Measurements from ENCODE around the gene SMARCE1. TPM values are rescaled to one million over a fixed set of nuclear protein-coding genes. Genes with fewer than 3 reads are reported as not detected.

The SMARCE1 gene
- polyA plus RNA-seq, 1 donor from 2014 or later = 248 TPM

DNA sequence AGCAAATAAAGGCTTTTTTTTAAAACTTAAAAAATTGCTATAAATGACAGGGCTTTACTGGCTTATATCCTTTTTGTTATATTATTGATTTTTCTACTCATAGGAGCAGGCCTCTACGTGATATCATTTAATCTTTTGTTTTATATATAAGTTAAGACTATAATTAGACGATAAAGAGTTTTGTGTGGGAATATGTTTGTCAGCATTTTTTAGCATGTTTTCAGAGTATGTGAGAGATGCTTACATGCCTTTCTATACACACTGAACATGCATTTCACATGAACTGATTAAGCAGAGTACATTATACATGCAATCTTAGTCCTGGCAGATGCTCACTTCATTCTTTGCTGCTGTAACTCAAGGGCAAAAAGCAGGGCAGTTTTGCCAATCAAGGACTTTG is 25.0 kb upstream of the SMARCE1 start:
- no peaks in the 10 kb centered on the region for H4K20me1 ChIP-seq (ENCODE audit: insufficient read depth)
- TF ChIP-seq TAF1 (IDR thresholded peaks at IDR 0.05; ENCODE audit: low read depth) (no peak), EZH2 (IDR thresholded peaks at IDR 0.05; ENCODE audit: borderline replicate concordance, insufficient read depth, low read length, poor library complexity, severe bottlenecking) (no peak), MXI1 (conservative IDR thresholded peaks at IDR 0.05; ENCODE audit: poor library complexity, severe bottlenecking) (no peak), RAD21 (conservative IDR thresholded peaks at IDR 0.05) (no peak), SMC3 (conservative IDR thresholded peaks at IDR 0.05; ENCODE audit: poor library complexity) (no peak), POLR2AphosphoS5 (IDR thresholded peaks at IDR 0.05) (no peak), EP300 (conservative IDR thresholded peaks at IDR 0.05; ENCODE audit: poor library complexity, severe bottlenecking) (no peak)
- TF ChIP-seq, protein P1, sequence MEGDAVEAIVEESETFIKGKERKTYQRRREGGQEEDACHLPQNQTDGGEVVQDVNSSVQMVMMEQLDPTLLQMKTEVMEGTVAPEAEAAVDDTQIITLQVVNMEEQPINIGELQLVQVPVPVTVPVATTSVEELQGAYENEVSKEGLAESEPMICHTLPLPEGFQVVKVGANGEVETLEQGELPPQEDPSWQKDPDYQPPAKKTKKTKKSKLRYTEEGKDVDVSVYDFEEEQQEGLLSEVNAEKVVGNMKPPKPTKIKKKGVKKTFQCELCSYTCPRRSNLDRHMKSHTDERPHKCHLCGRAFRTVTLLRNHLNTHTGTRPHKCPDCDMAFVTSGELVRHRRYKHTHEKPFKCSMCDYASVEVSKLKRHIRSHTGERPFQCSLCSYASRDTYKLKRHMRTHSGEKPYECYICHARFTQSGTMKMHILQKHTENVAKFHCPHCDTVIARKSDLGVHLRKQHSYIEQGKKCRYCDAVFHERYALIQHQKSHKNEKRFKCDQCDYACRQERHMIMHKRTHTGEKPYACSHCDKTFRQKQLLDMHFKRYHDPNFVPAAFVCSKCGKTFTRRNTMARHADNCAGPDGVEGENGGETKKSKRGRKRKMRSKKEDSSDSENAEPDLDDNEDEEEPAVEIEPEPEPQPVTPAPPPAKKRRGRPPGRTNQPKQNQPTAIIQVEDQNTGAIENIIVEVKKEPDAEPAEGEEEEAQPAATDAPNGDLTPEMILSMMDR (IDR thresholded peaks at IDR 0.05; ENCODE audit: poor library complexity, severe bottlenecking) = no peak
- TF ChIP-seq, protein P2, sequence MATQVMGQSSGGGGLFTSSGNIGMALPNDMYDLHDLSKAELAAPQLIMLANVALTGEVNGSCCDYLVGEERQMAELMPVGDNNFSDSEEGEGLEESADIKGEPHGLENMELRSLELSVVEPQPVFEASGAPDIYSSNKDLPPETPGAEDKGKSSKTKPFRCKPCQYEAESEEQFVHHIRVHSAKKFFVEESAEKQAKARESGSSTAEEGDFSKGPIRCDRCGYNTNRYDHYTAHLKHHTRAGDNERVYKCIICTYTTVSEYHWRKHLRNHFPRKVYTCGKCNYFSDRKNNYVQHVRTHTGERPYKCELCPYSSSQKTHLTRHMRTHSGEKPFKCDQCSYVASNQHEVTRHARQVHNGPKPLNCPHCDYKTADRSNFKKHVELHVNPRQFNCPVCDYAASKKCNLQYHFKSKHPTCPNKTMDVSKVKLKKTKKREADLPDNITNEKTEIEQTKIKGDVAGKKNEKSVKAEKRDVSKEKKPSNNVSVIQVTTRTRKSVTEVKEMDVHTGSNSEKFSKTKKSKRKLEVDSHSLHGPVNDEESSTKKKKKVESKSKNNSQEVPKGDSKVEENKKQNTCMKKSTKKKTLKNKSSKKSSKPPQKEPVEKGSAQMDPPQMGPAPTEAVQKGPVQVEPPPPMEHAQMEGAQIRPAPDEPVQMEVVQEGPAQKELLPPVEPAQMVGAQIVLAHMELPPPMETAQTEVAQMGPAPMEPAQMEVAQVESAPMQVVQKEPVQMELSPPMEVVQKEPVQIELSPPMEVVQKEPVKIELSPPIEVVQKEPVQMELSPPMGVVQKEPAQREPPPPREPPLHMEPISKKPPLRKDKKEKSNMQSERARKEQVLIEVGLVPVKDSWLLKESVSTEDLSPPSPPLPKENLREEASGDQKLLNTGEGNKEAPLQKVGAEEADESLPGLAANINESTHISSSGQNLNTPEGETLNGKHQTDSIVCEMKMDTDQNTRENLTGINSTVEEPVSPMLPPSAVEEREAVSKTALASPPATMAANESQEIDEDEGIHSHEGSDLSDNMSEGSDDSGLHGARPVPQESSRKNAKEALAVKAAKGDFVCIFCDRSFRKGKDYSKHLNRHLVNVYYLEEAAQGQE (IDR thresholded peaks at IDR 0.05; ENCODE audit: borderline replicate concordance) = no peak
- H3K9me2 ChIP-seq (ENCODE audit: insufficient read depth, low read length) = no peaks in the 10 kb centered on the region
- no peaks in the 10 kb centered on the region for H3K79me2 ChIP-seq (replicated peaks; ENCODE audit: insufficient read depth, low read length)
- H3K9me3 ChIP-seq (ENCODE audit: low read length) = no peaks in the 10 kb centered on the region
- no peaks in the 10 kb centered on the region for H3K36me3 ChIP-seq (ENCODE audit: insufficient read depth, low read length)
- no peaks in the 10 kb centered on the region for H3K27me3 ChIP-seq (ENCODE audit: insufficient read depth, low read depth, low read length)
- no peak overlapping the region for H3K4me3 ChIP-seq (ENCODE audit: low read length)
- H3K9ac ChIP-seq (ENCODE audit: low read length) = no peak overlapping the region
- no peak overlapping the region for H3K27ac ChIP-seq (ENCODE audit: low read length)
- H3F3A ChIP-seq (ENCODE audit: insufficient read depth, low read length, poor library complexity, severe bottlenecking) = no peaks in the 10 kb centered on the region
- no peak overlapping the region for H2AFZ ChIP-seq (ENCODE audit: low read depth, low read length)
- H3K4me2 ChIP-seq (ENCODE audit: low read length) = no peak overlapping the region

GRCh38 chr17:40671282-40671681 is 23.7 kb upstream of the SMARCE1 start:
- Histone ChIP-seq H3K27me3 (ENCODE audit: insufficient read depth, low read depth, low read length) (no peaks in the 10 kb centered on the region), H3K9me2 (ENCODE audit: insufficient read depth, low read length) (no peaks in the 10 kb centered on the region), H3K4me2 (ENCODE audit: low read length) (no peak overlapping the region), H3K4me3 (ENCODE audit: low read length) (no peak overlapping the region), H4K20me1 (ENCODE audit: insufficient read depth) (no peaks in the 10 kb centered on the region), H3F3A (ENCODE audit: insufficient read depth, low read length, poor library complexity, severe bottlenecking) (no peaks in the 10 kb centered on the region), H3K36me3 (ENCODE audit: insufficient read depth, low read length) (no peaks in the 10 kb centered on the region), H3K27ac (ENCODE audit: low read length) (no peak overlapping the region), H2AFZ (ENCODE audit: low read depth, low read length) (no peak overlapping the region), H3K79me2 (replicated peaks; ENCODE audit: insufficient read depth, low read length) (no peaks in the 10 kb centered on the region), H3K9ac (ENCODE audit: low read length) (no peak overlapping the region), H3K9me3 (ENCODE audit: low read length) (no peaks in the 10 kb centered on the region)
- TF ChIP-seq MXI1 (conservative IDR thresholded peaks at IDR 0.05; ENCODE audit: poor library complexity, severe bottlenecking) (no peak), RAD21 (conservative IDR thresholded peaks at IDR 0.05) (no peak), POLR2AphosphoS5 (IDR thresholded peaks at IDR 0.05) (no peak), EZH2 (IDR thresholded peaks at IDR 0.05; ENCODE audit: borderline replicate concordance, insufficient read depth, low read length, poor library complexity, severe bottlenecking) (no peak), EP300 (conservative IDR thresholded peaks at IDR 0.05; ENCODE audit: poor library complexity, severe bottlenecking) (no peak), TAF1 (IDR thresholded peaks at IDR 0.05; ENCODE audit: low read depth) (no peak), SMC3 (conservative IDR thresholded peaks at IDR 0.05; ENCODE audit: poor library complexity) (no peak)
- TF ChIP-seq, protein P1 (IDR thresholded peaks at IDR 0.05; ENCODE audit: poor library complexity, severe bottlenecking) = no peak
- TF ChIP-seq, protein P2 (IDR thresholded peaks at IDR 0.05; ENCODE audit: borderline replicate concordance) = no peak
